Effector CD4-positive, alpha-beta T cell (primary cell): ENCODE results near the gene COL4A1.

Experiments used
- DNase-seq: peaks from one replicate; pipeline ENCODE4 v3.0.0-alpha.2; 2020

Gene COL4A1

GRCh38 chr13:110291286-110291685, 15.7 kb downstream of the COL4A1 start:
- DNase-seq, result no peak

- no peak for DNase-seq
Measured at GRCh38 chr13:110290826-110291225, 16.1 kb downstream of the COL4A1 start.

GRCh38 chr13:110290153-110290552, 16.8 kb downstream of the COL4A1 start:
- no peak for DNase-seq

- DNase-seq, result no peak
Measured at GRCh38 chr13:110289661-110290060, 17.3 kb downstream of the COL4A1 start.

- no peak for DNase-seq
Measured at GRCh38 chr13:110289174-110289573, 17.8 kb downstream of the COL4A1 start.

- no peak for DNase-seq
Measured at GRCh38 chr13:110286833-110287819, 19.8 kb downstream of the COL4A1 start.

GRCh38 chr13:110285991-110286832, 20.7 kb downstream of the COL4A1 start:
- DNase-seq, result no peak

GRCh38 chr13:110284779-110285484, 22.0 kb downstream of the COL4A1 start:
- DNase-seq, result no peak

- DNase-seq, result no peak
Measured at GRCh38 chr13:110283736-110284517, 23.0 kb downstream of the COL4A1 start.

GRCh38 chr13:110282316-110282841, 24.6 kb downstream of the COL4A1 start:
- no peak for DNase-seq

- no peak for DNase-seq
Measured at GRCh38 chr13:110281736-110282135, 25.2 kb downstream of the COL4A1 start.

- DNase-seq, result no peak
Measured at GRCh38 chr13:110280985-110281688, 25.8 kb downstream of the COL4A1 start.

- no peak for DNase-seq
Measured at GRCh38 chr13:110280231-110280813, 26.6 kb downstream of the COL4A1 start.

- no peak for DNase-seq
Measured at GRCh38 chr13:110279684-110280083, 27.3 kb downstream of the COL4A1 start.

GRCh38 chr13:110278859-110279258, 28.1 kb downstream of the COL4A1 start:
- no peak for DNase-seq

GRCh38 chr13:110277357-110277975, 29.5 kb downstream of the COL4A1 start:
- no peak for DNase-seq

GRCh38 chr13:110276553-110276950, 30.4 kb downstream of the COL4A1 start:
- DNase-seq, result no peak

GRCh38 chr13:110275931-110276552, 30.9 kb downstream of the COL4A1 start:
- no peak for DNase-seq

GRCh38 chr13:110274687-110275086, 32.3 kb downstream of the COL4A1 start:
- no peak for DNase-seq

GRCh38 chr13:110273254-110273653, 33.7 kb downstream of the COL4A1 start:
- no peak for DNase-seq
